A673 (cell line): ENCODE results near the gene PMFBP1. TPM values are rescaled to one million over a fixed set of nuclear protein-coding genes. Genes with fewer than 3 reads are reported as not detected.

Experiments used
- BruUV-seq: library from RNA; stranded (reverse); fragments of 400-500 nt; replicated peaks from 2 replicates; lab custom pipeline; 2021; lab: Mats Ljungman, UMichigan
- CTCF ChIA-PET: fragments of 300-600 bp; sonication (Branson Sonifier 250); formaldehyde crosslinking; loops from one replicate; lab custom pipeline; 2022; ENCODE audit warnings: antibody characterized with exemption; lab: Charles Lee
- POLR2A ChIA-PET: fragments of 300-600 bp; sonication (Branson Sonifier 250); formaldehyde crosslinking; loops from one replicate; lab custom pipeline; 2022; ENCODE audit warnings: antibody characterized with exemption; ENCODE audit not compliant: low non-redundant PET; lab: Charles Lee
- DNase-seq: peaks from one replicate; pipeline ENCODE4 v3.0.0-alpha.2; 2015; ENCODE audit warnings: low spot score
- H3K27ac ChIP-seq: fragments of 200-600 bp; sonication (generic); 2 replicates; pipeline ENCODE4 v1.5.1; 2016; ENCODE audit warnings: mixed run types, low read depth, mild to moderate bottlenecking, mixed read lengths, antibody characterized with exemption, low read length; ENCODE audit not compliant: poor library complexity, severe bottlenecking
- H3K27me3 ChIP-seq: fragments of 200-600 bp; sonication (generic); replicated peaks from 2 replicates; pipeline ENCODE4 v1.6.1; 2017; ENCODE audit warnings: mixed run types, low read depth, mild to moderate bottlenecking, mixed read lengths, antibody characterized with exemption, low read length; ENCODE audit not compliant: insufficient read depth, poor library complexity
- H3K36me3 ChIP-seq: fragments of 200-600 bp; sonication (generic); 2 replicates; pipeline ENCODE4 v1.6.1; 2016; ENCODE audit warnings: mixed run types, mild to moderate bottlenecking, mixed read lengths, antibody characterized with exemption, low read length; ENCODE audit not compliant: insufficient read depth, poor library complexity, severe bottlenecking
- H3K4me1 ChIP-seq: fragments of 200-600 bp; sonication (generic); 2 replicates; pipeline ENCODE4 v1.6.1; 2017; ENCODE audit warnings: mixed run types, mild to moderate bottlenecking, mixed read lengths, antibody characterized with exemption, low read length; ENCODE audit not compliant: insufficient read depth, poor library complexity, severe bottlenecking
- H3K4me3 ChIP-seq: fragments of 200-600 bp; sonication (generic); 2 replicates; pipeline ENCODE4 v1.5.1; 2016; ENCODE audit warnings: low read depth, mixed run types, mild to moderate bottlenecking, mixed read lengths, low read length; ENCODE audit not compliant: poor library complexity, severe bottlenecking
- H3K9me3 ChIP-seq: fragments of 200-600 bp; sonication (generic); 2 replicates; pipeline ENCODE4 v1.6.1; 2016; ENCODE audit warnings: mixed run types, low read depth, mild to moderate bottlenecking, mixed read lengths, antibody characterized with exemption, low read length; ENCODE audit not compliant: poor library complexity, severe bottlenecking
- EZH2 ChIP-seq: fragments of 200-600 bp; sonication (generic); IDR thresholded peaks from 2 replicates; pipeline ENCODE4 v1.6.1; 2017; ENCODE audit warnings: borderline replicate concordance, low read depth, mild to moderate bottlenecking, mixed read lengths, antibody characterized with exemption, low read length; ENCODE audit not compliant: poor library complexity, severe bottlenecking
- intact Hi-C: fragments of 100-400 bp; cut with micrococcal nuclease; formaldehyde crosslinking; loops from one replicate; pipeline ENCODE4 v1.10.0; 2022; ENCODE audit not compliant: unreplicated experiment
- total RNA-seq: library from RNA; stranded (reverse); gene quantifications from 2 replicates; pipeline ENCODE4 v1.2.3, GENCODE V29; 2021
- TF ChIP-seq, protein P1 (sequence below): fragments of 300-800, 200-600 bp; sonication (generic); conservative IDR thresholded peaks from 2 replicates; pipeline ENCODE4 v1.5.1; 2017; ENCODE audit warnings: low read depth, mild to moderate bottlenecking, antibody characterized with exemption, low read length, moderate library complexity, mixed read lengths

Gene PMFBP1
- total RNA-seq, 1 experiment from 2014 or later: 1.2 TPM

DNA sequence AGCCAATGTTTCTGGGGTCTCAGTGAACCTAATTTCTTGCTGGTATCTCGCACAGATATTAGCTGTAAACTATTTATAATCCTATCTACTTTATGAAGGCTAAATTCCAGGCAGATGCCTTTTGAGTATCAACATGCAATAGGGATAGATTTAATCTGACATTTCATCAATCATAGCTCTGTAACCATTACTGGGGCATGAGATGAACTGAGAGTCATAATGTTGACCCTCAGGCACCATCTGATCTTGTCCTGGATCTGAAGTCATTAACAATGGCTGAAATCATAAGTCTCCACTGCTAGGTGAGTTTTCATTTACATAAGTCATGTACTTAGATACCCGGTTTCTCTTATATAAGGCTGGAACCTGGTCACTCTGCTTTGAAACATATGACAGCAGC is 3.6 kb downstream of the PMFBP1 start:
- Histone ChIP-seq H3K36me3 (no peaks in the 10 kb centered on the region), H3K4me3 (no peak overlapping the region), H3K4me1 (no peaks in the 10 kb centered on the region), H3K9me3 (no peaks in the 10 kb centered on the region), H3K27ac (no peak overlapping the region), H3K27me3 (peaks cover 8% of the 10 kb centered on the region)
- CTCF ChIA-PET: no interaction called here
- no TSS peak for BruUV-seq
- TF ChIP-seq EZH2: no peak
- TF ChIP-seq, protein P1, sequence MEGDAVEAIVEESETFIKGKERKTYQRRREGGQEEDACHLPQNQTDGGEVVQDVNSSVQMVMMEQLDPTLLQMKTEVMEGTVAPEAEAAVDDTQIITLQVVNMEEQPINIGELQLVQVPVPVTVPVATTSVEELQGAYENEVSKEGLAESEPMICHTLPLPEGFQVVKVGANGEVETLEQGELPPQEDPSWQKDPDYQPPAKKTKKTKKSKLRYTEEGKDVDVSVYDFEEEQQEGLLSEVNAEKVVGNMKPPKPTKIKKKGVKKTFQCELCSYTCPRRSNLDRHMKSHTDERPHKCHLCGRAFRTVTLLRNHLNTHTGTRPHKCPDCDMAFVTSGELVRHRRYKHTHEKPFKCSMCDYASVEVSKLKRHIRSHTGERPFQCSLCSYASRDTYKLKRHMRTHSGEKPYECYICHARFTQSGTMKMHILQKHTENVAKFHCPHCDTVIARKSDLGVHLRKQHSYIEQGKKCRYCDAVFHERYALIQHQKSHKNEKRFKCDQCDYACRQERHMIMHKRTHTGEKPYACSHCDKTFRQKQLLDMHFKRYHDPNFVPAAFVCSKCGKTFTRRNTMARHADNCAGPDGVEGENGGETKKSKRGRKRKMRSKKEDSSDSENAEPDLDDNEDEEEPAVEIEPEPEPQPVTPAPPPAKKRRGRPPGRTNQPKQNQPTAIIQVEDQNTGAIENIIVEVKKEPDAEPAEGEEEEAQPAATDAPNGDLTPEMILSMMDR: no peak
- POLR2A ChIA-PET: no interaction called here
- DNase-seq: no peak
- intact Hi-C loops: no loop called here

- Histone ChIP-seq H3K4me1 (no peaks in the 10 kb centered on the region), H3K9me3 (no peaks in the 10 kb centered on the region), H3K27ac (no peak overlapping the region), H3K4me3 (no peak overlapping the region), H3K27me3 (peaks cover 8% of the 10 kb centered on the region), H3K36me3 (no peaks in the 10 kb centered on the region)
- DNase-seq: no peak
- CTCF ChIA-PET: no interaction called here
- BruUV-seq: no TSS peak
- intact Hi-C loops: no loop called here
- POLR2A ChIA-PET: no interaction called here
- TF ChIP-seq, protein P1: no peak
- no peak for TF ChIP-seq EZH2
These were observed 4.9 kb downstream of the PMFBP1 start for GRCh38 chr16:72166954-72167561.

- Histone ChIP-seq H3K27ac (no peak overlapping the region), H3K9me3 (no peaks in the 10 kb centered on the region), H3K4me1 (no peaks in the 10 kb centered on the region), H3K36me3 (no peaks in the 10 kb centered on the region), H3K4me3 (no peak overlapping the region), H3K27me3 (peaks cover 3% of the 10 kb centered on the region)
- intact Hi-C loops: no loop called here
- ChIA-PET CTCF (no interaction called here), POLR2A (no interaction called here)
- BruUV-seq: no TSS peak
- no peak for DNase-seq
- TF ChIP-seq, protein P1: no peak
- no peak for TF ChIP-seq EZH2
These were observed 5.8 kb downstream of the PMFBP1 start for GRCh38 chr16:72166151-72166550.
